ENCODE measurements around the gene AP3S2.
"Not testable (repeated sequence)": the region's sequence is repeated elsewhere in the genome, so short reads cannot be mapped to it uniquely, and the experiment has no call there.

Gene AP3S2

DNA sequence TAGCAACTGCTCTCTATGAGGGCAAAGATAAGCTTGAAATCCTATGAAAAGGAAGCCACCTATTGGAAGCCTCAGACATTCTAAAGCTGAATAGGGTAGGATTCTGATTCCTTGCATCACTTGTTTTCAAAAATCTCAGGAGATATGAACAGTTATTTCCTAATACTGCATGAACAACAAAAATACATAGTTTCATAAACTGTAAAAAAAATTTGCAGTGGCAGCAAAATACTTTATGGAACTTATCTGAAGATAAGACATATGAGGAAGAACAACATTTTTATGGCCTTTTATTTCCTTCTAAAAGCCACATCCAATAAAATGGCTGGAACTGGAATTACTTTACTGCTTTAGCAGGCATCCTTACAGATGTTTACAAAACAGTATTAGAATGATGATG, 29.9 kb downstream of the AP3S2 start:
- no peaks in the 10 kb centered on the region for H3K27me3 Mint-ChIP-seq (ENCODE audit: low read depth)
- peaks cover 6% of the 10 kb centered on the region for H3K4me1 Mint-ChIP-seq (ENCODE audit: low read depth)
- no peak overlapping the region for H3K4me3 Mint-ChIP-seq
- H3K27ac Mint-ChIP-seq: no peak overlapping the region
- no peaks in the 10 kb centered on the region for H3K9me3 Mint-ChIP-seq
- H3K36me3 Mint-ChIP-seq (ENCODE audit: low read depth): peaks cover 13% of the 10 kb centered on the region

DNA sequence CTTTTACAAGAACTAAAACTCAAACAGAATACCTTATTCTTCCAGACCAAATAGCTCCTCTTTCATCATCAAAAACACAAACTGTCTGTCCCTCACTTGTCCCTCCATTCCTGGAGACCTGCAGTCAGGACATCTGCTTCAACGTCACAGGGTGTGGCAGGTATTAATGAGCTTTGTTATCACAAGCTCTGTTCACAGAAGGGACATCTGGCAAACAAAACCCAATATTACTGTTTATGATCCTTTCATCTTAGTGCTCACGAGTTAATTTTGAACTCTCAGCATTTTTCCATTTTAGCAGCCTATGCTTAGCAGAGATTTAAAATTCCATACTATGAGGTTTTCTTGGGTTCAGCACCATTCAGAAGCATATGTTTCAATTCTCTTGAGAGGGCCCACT, 32.9 kb downstream of the AP3S2 start:
- no peaks in the 10 kb centered on the region for H3K27me3 Mint-ChIP-seq (ENCODE audit: low read depth)
- H3K27ac Mint-ChIP-seq: no peak overlapping the region
- H3K36me3 Mint-ChIP-seq (ENCODE audit: low read depth): peaks cover 13% of the 10 kb centered on the region
- peaks cover 6% of the 10 kb centered on the region for H3K4me1 Mint-ChIP-seq (ENCODE audit: low read depth)
- no peaks in the 10 kb centered on the region for H3K9me3 Mint-ChIP-seq
- no peak overlapping the region for H3K4me3 Mint-ChIP-seq

DNA sequence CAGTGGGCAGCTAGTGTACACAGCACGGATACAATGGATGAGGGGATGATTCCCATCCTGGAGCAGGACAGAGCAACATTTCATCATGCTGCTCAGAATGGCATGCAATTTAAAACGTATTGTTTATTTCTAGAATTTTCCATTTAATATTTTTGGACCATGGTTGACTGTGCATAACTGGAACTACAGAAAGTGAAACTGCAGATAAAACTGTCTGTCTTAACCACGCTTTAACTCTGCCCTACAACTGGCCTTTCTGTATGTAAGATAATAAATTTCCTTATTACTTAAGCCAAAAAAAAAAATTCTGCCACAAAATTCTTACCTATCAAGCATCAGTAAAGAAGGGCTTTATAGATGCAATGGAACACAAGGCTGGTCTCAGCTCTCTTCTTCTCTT, 33.4 kb downstream of the AP3S2 start:
- Mint-ChIP-seq H3K27me3 (ENCODE audit: low read depth) (no peaks in the 10 kb centered on the region), H3K9me3 (no peaks in the 10 kb centered on the region), H3K36me3 (ENCODE audit: low read depth) (peaks cover 10% of the 10 kb centered on the region), H3K27ac (no peak overlapping the region), H3K4me1 (ENCODE audit: low read depth) (peaks cover 6% of the 10 kb centered on the region), H3K4me3 (no peak overlapping the region)

DNA sequence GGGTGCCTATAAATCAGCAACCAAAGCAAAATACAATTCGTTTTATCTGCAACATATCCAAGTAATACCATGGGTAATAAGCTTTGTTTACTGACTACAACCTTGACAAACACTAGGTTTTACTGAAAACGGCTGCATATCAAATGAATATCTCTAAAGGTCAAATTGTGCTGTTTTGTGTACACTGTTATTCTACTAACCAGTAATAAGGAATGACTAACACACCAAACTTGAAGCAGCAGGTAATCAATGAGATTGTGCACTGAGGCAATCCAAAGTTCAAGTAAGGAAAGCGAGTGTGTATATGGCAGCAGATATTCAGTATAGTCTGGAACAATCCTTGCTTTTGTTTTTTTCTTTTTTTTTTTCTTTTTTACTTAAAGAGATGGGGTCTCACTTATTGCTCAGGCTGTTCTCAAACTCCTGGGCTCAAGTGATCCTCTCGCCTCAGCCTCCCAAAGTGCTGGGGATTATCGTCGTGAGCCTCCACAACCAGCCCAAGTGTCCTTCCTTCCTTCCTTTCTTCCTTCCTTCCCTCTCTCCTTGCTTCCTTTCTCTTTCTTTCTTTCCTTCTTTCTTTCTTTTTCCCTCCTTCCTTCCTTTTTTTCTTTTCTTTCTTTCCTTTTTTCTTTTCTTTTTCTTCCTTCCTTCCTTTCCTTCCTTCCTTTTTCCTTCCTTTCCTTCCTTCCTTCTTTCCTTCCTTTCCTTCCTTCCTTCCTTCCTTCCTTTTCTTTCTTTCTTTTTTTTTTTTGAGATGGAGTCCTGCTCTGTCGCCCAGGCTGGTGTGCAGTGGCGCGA, 34.9 kb downstream of the AP3S2 start:
- no peaks in the 10 kb centered on the region for H3K9me3 Mint-ChIP-seq
- H3K36me3 Mint-ChIP-seq (ENCODE audit: low read depth): peaks cover 10% of the 10 kb centered on the region
- H3K4me3 Mint-ChIP-seq: no peak overlapping the region
- H3K27me3 Mint-ChIP-seq (ENCODE audit: low read depth): no peaks in the 10 kb centered on the region
- H3K27ac Mint-ChIP-seq: no peak overlapping the region
- H3K4me1 Mint-ChIP-seq (ENCODE audit: low read depth): peaks cover 6% of the 10 kb centered on the region

DNA sequence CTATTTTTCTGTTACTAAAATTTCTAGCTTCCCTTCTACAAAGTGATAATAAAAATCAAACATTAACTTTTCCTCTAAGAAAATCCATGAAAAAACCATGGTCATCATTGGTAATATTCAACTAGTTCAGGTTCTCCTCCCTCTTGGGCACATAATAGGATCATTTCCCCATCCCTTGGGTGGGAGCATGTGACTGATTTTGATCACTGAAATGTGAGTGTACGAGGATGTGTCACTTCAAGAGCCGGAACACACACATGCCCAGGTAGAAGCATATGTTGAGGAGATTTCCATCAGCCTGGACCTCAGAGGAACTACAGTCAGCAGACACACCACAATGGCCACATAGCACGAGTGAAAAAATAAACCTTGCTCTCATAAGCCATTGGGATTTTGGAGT, 36.1 kb downstream of the AP3S2 start:
- Mint-ChIP-seq H3K4me3 (no peak overlapping the region), H3K27ac (no peak overlapping the region), H3K9me3 (no peaks in the 10 kb centered on the region), H3K36me3 (ENCODE audit: low read depth) (peaks cover 10% of the 10 kb centered on the region), H3K27me3 (ENCODE audit: low read depth) (no peaks in the 10 kb centered on the region), H3K4me1 (ENCODE audit: low read depth) (peaks cover 6% of the 10 kb centered on the region)

DNA sequence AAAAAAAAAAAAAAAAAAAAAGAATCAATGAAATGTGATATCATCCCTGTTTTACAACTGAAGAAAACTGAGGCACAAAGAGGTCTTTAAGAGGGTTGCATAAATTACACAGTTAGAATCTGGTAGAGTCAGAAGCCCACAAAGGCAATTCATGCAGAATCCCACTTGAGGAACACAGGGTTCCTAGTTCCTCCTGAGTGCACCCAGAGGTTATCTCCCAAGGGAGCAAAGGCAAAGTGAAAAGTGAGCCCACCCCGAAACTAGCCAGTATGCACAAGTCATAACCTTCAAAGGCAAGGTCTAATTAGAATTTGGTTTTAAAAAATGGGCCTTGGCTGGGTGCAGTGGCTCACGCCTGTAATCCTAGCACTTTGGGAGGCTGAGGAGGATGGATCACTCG, 37.8 kb downstream of the AP3S2 start:
- Mint-ChIP-seq H3K4me1 (ENCODE audit: low read depth) (peaks cover 11% of the 10 kb centered on the region), H3K9me3 (no peaks in the 10 kb centered on the region), H3K27me3 (ENCODE audit: low read depth) (no peaks in the 10 kb centered on the region), H3K27ac (no peak overlapping the region), H3K4me3 (no peak overlapping the region), H3K36me3 (ENCODE audit: low read depth) (peaks cover 9% of the 10 kb centered on the region)

DNA sequence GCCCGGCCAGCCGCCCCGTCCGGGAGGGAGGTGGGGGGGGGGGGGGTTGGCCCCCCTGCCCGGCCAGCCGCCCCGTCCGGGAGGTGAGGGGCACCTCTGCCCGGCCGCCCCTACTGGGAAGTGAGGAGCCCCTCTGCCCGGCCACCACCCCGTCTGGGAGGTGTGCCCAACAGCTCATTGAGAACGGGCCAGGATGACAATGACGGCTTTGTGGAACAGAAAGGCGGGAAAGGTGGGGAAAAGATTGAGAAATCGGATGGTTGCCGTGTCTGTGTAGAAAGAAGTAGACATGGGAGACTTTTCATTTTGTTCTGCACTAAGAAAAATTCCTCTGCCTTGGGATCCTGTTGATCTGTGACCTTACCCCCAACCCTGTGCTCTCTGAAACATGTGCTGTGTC, 38.9 kb downstream of the AP3S2 start:
- H3K9me3 Mint-ChIP-seq; H3K36me3 Mint-ChIP-seq (ENCODE audit: low read depth); H3K4me1 Mint-ChIP-seq (ENCODE audit: low read depth); H3K4me3 Mint-ChIP-seq; H3K27ac Mint-ChIP-seq; H3K27me3 Mint-ChIP-seq (ENCODE audit: low read depth): not testable (repeated sequence)

DNA sequence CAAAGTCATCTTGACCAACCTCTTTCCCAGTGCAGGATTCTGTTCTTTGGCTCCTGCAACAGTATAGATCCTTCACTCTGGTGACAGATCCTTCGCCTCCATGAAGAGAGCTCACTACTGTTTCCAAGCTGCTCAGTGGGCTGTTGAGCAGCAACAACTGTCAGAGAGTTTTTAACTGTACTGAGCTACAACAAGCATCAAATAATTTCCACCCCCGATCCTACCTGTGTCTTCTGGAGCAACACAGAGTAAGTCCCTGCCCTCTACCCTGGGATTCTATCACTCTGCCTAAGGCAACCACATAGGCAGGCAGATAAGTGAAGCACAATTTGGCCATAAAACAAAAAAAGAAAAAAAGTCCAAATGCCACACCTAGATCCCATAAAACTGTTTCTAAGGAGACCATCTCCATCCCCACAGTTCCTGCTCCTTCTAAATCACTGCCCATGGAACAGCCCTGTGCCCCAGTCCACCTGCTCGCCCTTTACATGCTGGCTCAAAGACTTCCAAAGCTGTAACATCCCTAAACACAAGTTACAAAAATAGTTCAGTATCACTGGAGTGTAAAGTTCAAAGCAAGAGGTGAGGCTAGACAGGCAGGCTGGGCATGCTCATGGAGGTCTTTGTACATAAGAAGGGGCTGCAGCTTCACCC, 41.3 kb downstream of the AP3S2 start:
- H3K36me3 Mint-ChIP-seq (ENCODE audit: low read depth): peaks cover 8% of the 10 kb centered on the region
- H3K27ac Mint-ChIP-seq: no peak overlapping the region

DNA sequence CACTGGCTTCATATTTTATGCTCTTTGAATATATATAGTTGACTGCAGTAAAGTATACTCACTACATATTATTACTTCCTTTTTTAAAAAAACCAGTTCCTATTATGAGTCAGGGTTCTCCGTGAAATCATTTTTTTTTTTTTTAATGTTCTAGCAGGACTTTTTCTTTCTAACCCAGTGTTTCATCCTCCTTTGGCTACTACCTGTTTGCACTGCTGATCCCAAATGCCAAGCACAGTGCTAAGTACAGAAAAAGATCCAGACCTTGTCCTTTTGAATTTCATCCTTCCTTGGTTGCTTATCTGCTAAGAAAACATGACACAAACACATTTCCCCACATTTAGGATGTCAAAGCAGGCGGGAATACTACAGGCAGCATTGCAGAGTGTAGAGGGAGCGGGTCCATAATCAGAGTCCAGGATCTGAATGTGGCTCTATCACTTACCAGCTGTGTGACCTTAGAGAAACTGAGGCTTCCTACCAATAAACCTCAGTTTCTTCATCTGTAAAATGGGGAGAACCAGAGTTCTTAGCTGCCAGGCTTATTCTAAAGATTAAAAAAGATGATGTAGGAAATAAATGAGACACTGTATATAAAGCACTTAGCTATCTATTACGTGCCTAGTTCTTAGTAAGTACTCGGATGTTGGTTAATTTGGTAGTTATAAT, 42.0 kb downstream of the AP3S2 start:
- Mint-ChIP-seq H3K4me3 (no peak overlapping the region), H3K9me3 (no peaks in the 10 kb centered on the region), H3K36me3 (ENCODE audit: low read depth) (peaks cover 10% of the 10 kb centered on the region), H3K27me3 (ENCODE audit: low read depth) (no peaks in the 10 kb centered on the region), H3K4me1 (ENCODE audit: low read depth) (peaks cover 6% of the 10 kb centered on the region), H3K27ac (no peak overlapping the region)

More for the DNA sequence above, 41.3 kb downstream of the AP3S2 start:
- H3K27me3 Mint-ChIP-seq (ENCODE audit: low read depth): no peaks in the 10 kb centered on the region
- H3K4me3 Mint-ChIP-seq: no peak overlapping the region
- H3K4me1 Mint-ChIP-seq (ENCODE audit: low read depth): peaks cover 6% of the 10 kb centered on the region
- no peaks in the 10 kb centered on the region for H3K9me3 Mint-ChIP-seq

DNA sequence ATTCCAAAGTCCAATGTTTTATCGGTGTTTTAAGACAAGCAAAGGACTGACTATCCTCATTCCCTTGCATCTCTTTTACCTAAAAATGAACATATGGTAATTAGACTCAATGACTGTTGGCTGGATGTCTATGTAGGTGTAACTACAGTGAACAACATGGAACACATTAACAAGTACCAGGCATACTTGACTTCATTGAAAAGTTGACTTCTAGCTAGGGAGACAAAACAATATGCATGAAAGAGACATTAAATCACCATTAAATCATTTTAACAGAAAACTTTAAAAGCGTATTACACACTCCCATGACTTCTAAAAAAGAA, 44.9 kb downstream of the AP3S2 start:
- H3K36me3 Mint-ChIP-seq (ENCODE audit: low read depth): peaks cover 13% of the 10 kb centered on the region
- H3K4me3 Mint-ChIP-seq: no peak overlapping the region
- H3K27me3 Mint-ChIP-seq (ENCODE audit: low read depth): no peaks in the 10 kb centered on the region
- H3K27ac Mint-ChIP-seq: no peak overlapping the region
- H3K4me1 Mint-ChIP-seq (ENCODE audit: low read depth): peaks cover 6% of the 10 kb centered on the region
- H3K9me3 Mint-ChIP-seq: no peaks in the 10 kb centered on the region

DNA sequence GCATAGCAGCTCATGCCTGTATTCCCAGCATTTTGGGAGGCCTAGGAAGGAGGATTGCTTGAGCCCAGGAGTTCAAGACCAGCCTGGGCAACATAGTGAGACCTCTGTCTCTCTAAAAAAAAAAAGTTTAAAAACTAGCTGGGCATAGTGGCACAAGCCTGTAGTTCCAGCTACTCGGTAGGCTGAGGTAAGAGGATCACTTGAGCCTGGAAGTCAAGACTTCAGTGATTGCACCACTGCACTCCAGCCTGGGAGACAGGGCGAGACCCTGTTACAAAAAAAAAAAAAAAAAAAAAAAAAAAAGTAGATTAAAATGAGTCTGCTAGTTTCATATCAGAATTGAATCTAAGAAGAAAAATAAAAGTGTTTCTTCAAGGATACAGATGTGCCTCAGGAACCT, 46.7 kb downstream of the AP3S2 start:
- Mint-ChIP-seq H3K4me1 (ENCODE audit: low read depth) (peaks cover 8% of the 10 kb centered on the region), H3K36me3 (ENCODE audit: low read depth) (peaks cover 13% of the 10 kb centered on the region), H3K27ac (no peak overlapping the region), H3K27me3 (ENCODE audit: low read depth) (no peaks in the 10 kb centered on the region), H3K9me3 (no peaks in the 10 kb centered on the region), H3K4me3 (no peak overlapping the region)

DNA sequence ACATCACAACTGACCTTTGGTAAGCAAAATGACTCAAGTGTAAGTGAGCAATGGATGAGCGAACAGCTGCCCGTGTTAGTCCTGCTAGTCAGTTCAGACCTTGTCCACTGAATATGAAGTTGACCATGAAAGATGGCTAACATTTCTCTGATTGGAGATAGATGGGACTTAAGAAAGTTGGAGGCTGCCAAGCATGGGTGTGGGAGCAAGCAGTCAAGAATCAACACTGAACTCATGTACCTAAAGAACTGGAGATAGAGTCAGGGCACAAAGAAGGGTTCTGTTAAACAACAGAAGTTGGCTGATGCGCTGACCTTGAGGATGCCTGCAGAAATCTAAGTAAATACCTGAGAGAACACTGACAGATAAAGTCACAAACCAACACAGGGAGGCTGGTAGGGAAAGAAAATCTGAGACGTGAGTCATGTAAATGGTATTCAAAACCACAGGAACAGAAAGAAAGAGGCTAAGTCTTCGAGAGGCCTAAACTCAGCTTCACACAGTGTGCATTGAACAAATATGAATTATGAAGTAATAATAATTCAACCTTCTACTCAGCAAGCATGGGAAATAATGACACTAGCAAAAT, 48.4 kb downstream of the AP3S2 start:
- Mint-ChIP-seq H3K27me3 (ENCODE audit: low read depth) (no peaks in the 10 kb centered on the region), H3K36me3 (ENCODE audit: low read depth) (peaks cover 13% of the 10 kb centered on the region), H3K27ac (no peak overlapping the region), H3K4me3 (no peak overlapping the region), H3K9me3 (no peaks in the 10 kb centered on the region), H3K4me1 (ENCODE audit: low read depth) (peaks cover 5% of the 10 kb centered on the region)

DNA sequence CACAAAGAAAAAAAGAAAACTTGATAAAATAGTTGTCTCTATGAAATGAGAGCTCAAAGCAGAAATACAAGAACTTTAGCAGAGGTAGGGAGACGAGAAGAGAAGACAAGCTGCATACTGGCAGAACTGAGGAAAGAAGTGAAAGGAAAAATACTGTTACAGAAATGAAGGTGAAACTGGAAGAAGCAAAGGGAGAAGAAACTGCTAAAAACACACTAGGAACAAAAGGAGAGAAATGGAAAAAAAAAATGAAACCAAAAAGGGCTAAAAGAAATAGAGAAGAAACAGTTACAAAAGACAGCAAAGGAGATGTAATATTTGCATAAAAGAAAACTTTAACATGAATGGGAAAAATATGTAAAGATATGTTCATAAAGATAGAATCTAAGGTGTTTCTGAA, 51.8 kb downstream of the AP3S2 start:
- Mint-ChIP-seq H3K4me1 (ENCODE audit: low read depth) (peaks cover 5% of the 10 kb centered on the region), H3K27me3 (ENCODE audit: low read depth) (no peaks in the 10 kb centered on the region), H3K9me3 (no peaks in the 10 kb centered on the region), H3K4me3 (no peak overlapping the region), H3K27ac (peak overlapping the region; percentile 27), H3K36me3 (ENCODE audit: low read depth) (peaks cover 7% of the 10 kb centered on the region)

DNA sequence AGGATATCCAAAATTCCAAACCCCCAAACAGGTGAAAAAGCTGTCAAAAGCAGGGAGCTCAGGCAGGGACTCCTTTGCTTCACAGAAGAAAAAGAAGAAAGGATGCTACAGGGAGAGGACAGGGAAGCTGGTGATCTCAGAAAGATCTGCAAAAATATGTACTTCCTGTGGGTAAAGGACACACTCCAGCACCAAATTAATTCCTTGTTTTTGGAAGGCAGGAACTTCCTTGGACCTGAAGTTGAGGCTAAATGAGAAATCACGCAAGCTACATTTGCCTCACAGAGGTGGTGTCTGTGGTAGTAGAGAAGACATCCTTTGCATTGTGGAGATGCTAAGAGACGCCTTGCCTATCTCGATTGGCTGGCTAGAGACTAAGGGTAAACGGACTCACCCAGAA, 52.5 kb downstream of the AP3S2 start:
- Mint-ChIP-seq H3K27me3 (ENCODE audit: low read depth) (no peaks in the 10 kb centered on the region), H3K9me3 (no peaks in the 10 kb centered on the region), H3K36me3 (ENCODE audit: low read depth) (peaks cover 10% of the 10 kb centered on the region), H3K27ac (no peak overlapping the region), H3K4me3 (no peak overlapping the region), H3K4me1 (ENCODE audit: low read depth) (peaks cover 5% of the 10 kb centered on the region)
